Measurements from ENCODE around the gene STAT1.
A peak's percentile ranks its signal among the peaks of the same experiment; 100 is the strongest.
"Not testable (repeated sequence)": the region's sequence is repeated elsewhere in the genome, so short reads cannot be mapped to it uniquely, and the experiment has no call there.

The STAT1 gene

GRCh38 chr2:191003405-191004309 is 10.3 kb downstream of the STAT1 start:
- DNase-seq: no peak

GRCh38 chr2:191001624-191002023 is 12.3 kb downstream of the STAT1 start:
- DNase-seq: no peak

GRCh38 chr2:191001032-191001431 is 12.9 kb downstream of the STAT1 start:
- DNase-seq: no peak

GRCh38 chr2:190999949-191000665 is 13.9 kb downstream of the STAT1 start:
- no peak for DNase-seq

DNA sequence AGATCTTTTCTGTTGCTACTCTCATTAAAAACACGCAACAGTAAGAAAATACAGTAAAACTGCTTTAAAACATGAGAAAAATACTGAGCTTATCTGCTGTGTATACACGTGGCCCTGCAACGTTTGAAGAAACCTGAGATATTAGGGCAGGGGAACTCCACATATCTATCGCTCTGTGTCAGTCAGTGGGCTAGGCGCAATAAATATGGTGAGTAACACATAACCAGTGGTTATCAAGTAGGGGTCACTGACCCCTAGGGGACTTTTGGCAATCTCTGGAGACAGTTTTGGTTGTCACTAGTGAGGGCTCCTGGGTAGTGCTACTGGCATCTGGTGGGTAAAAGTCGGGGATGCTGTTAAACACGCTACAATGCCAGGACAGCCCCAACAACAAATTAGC is 14.9 kb downstream of the STAT1 start:
- no peak for DNase-seq

DNA sequence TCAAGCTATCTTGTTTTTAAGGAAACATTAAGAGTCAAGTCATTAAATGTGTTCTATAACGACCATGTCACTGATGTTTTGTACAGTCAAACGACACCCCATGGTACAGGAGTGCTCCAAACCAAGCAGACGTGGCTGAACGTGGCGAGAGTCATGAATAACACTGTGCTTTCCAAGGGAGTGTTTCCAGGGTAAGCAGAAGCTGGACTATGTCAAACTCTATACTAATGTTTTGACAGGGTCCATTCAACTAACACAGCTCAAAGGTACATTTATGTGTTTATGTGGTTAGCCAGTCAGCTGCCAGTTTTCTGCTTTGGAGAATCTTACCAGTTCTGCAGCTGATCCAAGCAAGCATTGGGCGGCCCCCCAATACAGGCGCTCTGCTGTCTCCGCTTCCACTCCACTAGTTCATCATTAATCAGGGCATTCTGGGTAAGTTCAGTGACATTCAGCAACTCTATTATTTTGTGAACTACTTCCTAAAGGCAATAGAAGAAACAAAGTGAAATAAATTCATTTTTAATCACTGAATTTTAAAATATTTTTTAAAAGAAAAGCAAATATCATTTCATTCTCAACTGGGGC is 16.4 kb downstream of the STAT1 start:
- DNase-seq: no peak

GRCh38 chr2:190996947-190997346 is 17.0 kb downstream of the STAT1 start:
- DNase-seq: no peak

DNA sequence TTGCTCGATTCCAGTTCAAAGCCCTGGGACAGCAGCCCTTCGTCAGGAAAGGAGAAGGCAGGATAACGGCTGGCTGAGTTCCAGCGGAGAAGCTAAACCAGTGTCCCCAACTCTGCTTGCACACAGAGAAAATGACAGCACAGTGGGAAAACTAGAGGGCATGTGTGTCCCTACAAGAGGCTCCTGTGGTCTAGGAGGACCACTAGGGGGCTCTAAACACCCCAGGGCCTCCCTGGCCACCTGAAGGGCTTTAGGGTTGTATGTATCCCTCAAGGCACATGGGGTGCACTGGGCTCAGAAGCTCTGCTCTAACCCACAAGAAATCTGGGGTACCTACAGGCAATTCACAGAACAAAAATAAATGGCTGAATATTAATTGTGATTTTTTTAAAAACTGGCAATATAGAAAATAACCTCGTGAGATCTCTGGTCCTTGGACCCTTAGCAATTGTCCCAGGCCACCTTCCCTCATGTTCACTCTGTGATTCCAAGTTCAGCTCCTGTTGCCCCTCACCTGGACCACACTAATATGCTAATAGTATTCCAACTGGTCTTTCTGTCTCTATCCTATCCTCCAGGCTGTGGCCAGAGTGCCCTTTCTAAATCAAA is 17.5 kb downstream of the STAT1 start:
- DNase-seq: peak; percentile 35

DNA sequence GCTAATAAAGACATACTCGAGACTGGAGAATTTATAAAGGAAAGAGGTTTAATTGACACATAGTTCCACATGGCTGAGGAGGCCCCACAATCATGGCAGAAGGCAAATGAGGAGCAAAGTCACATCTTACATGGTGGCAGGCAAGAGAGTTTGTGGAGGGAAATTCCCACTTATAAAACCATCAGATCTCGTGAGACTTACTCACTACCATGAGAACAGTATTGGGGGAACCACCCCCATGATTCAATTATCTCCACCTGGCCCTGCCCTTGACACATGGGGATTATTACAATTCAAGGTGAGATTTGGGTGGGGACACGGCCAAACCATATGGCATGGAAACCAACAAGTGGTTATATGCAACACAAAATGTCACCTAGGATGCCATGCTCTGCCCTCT is 18.7 kb downstream of the STAT1 start:
- DNase-seq: not testable (repeated sequence)

- no peak for DNase-seq
These were observed 19.8 kb downstream of the STAT1 start for GRCh38 chr2:190994148-190994547.

- DNase-seq: no peak
These were observed 20.7 kb downstream of the STAT1 start for GRCh38 chr2:190993292-190993643.

- DNase-seq: no peak
These were observed 23.8 kb downstream of the STAT1 start for GRCh38 chr2:190990132-190990531.

- DNase-seq: no peak
These were observed 25.1 kb downstream of the STAT1 start for GRCh38 chr2:190988910-190989309.

DNA sequence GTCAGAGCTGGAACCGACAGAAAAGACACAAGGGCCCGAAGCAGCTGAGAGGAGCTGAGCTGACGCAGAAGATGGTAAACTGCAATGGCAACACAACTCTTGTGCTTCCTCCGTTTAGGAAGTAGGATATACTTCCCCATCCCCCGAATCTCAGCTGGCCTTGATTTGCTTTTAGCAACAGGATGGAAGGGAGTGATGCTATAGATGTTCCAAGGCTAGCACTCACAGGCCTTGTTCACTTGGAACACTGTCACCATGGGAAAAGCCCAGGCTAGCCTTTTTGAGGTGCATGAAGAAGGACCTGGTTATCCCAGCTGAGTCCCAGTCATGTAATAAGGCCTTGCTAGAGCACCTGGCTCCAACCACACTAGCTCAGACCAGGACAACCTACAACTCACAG is 26.0 kb downstream of the STAT1 start:
- DNase-seq: no peak

- no peak for DNase-seq
These were observed 26.9 kb downstream of the STAT1 start for GRCh38 chr2:190987116-190987515.

DNA sequence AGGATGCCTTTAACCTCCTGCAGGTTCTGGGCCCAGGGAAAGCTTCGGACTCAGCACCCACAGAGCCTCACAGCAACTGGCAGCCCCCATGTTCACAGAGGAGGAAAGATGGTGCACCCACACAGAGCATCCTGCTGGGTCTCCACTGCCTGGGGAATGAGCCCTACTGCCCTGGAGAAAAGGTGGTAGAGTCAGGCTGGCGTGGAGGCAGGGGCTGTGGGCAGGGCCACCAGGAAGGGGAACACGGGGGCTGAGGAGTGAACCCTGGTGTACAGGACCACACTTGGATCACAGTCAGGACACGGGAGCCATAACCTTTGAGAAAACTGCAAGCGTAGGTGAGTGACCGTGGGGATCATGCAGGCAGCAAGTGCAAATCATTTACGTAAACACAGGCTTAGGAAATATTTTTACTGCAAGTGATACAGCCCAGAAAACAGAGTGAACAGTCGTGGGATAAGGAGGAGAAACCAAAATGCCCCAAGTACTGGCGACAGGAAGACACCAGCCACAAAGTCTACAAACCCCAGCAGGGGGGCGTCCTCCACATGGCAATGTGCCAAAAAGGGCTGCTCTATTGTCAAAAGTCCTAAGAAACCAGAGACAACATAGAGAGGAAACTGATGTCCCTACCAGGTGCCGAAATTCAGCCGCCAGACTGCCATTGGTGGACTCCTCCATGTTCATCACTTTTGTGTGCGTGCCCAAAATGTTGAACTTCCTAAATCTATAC is 27.6 kb downstream of the STAT1 start:
- peak; percentile 15 for DNase-seq

DNA sequence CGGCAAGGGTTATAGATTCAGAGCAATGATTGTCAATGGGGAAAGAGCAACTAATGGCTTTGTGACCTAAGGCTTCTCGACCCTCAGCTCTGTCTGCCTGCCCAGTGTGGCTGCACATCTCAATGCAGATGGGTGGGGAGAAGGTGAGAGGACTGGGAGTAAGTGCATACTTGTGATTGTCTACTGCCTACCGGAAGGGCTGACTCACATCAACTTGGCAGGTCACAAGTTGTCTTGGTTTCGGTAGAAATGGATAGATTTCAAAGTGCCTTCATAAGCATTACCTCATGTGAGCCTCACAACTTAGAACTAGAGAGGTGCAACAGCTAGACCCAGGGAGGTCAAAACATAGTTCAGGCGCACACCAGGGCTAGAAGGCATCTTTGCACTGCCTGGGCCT is 29.4 kb downstream of the STAT1 start:
- DNase-seq: no peak

DNA sequence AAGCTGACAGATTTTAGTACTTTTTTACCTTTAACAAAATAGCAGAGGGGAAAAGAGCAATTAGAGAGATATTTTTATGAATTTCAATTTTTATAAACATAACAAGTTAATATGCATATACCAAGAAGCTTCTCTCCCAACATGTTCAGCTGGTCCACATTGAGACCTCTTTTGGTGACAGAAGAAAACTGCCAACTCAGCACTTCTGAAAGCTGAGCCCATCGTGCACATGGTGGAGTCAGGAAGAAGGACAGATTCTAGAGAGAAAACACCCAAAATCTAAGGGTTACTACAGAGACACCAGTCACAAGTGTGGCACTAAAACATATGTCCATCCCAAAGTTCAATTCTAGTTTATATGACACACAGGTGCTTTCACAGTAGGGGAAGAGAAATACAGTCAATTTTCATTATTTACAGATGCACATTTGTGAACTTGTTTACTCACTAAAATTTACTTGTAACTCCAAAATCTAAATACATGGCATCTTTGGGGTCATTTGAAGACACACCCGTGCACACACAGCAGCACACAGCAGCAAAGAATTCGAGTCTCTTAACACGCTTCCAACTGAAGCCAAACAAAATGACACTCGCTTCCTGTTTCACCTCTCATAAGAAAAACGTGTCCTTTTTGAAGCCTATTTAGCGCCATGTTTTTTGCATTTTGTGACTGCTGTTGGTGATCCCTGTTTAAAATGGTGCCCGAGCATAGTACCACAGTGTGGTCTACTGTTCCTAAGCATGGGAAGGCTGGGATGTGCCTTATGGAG is 31.5 kb downstream of the STAT1 start:
- DNase-seq: no peak

DNA sequence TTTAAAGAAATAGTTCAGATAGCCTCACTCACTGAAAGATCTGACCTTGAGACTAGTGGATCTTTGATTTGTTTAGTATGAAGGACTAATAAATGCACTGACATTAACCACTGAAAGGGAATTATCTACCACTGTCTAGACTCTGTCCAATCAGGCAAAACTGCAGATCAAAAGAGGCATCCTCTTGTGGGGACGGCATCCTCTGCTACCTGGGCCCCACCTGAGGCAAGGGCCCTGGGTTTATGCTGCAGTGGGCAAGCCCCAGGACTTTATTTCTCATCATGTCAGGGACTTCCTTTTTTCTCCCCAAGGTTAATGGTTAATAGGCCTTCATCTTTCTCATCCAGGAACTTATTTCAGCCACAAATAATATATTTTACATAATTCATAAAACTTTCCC is 32.2 kb downstream of the STAT1 start:
- no peak for DNase-seq

- DNase-seq: no peak
These were observed 32.6 kb downstream of the STAT1 start for GRCh38 chr2:190981333-190981732.

DNA sequence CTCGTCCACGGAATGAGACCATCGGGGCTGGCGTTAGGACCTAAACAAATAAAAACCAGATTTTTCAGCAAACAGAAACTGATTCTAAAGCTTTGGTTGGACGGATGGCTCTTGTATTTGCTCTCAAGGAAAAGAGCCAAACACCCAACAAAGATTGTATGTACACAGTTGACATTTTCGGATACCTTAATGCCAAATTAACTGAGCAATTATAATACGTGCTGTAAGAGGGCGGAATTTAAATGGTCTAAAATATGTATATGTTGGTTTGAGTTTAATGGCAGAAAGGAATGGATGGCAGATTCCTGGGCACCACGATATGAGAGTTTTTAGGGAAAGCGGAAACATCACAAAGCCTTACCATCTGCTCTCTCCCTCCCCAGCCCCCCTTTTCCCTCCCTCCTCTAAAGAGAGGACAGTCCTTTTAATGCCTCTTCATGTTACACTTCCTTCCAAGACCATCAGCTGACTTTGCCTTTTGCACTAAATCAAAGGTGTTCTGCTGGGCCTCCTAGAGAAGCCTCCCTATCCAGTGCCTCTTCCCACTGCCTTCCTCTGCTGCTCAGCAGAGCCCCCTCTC is 33.3 kb downstream of the STAT1 start:
- DNase-seq: no peak

All from activated gamma-delta T cell treated with Interleukin-2 at 50 U/mL for 16 hours (primary cell).